NCI-H187 (cell line): Measurements from ENCODE around the gene CAMTA1.

Source experiments
- DNase-seq, 2 experiments: peaks; one replicate each; lab custom pipeline; 2025; lab: John Stamatoyannopoulos, UW

Gene CAMTA1

GRCh38 chr1:7284839-7285435 is 499.7 kb downstream of the CAMTA1 start:
- no peak for DNase-seq

GRCh38 chr1:7285856-7286454 is 500.7 kb downstream of the CAMTA1 start:
- no peak for DNase-seq

GRCh38 chr1:7287013-7287412 is 501.8 kb downstream of the CAMTA1 start:
- no peak for DNase-seq

GRCh38 chr1:7288992-7289391 is 503.7 kb downstream of the CAMTA1 start:
- DNase-seq = no peak

- no peak for DNase-seq
Measured at GRCh38 chr1:7289694-7290093, 504.4 kb downstream of the CAMTA1 start.

GRCh38 chr1:7290971-7291970 is 506.0 kb downstream of the CAMTA1 start:
- no peak for DNase-seq

GRCh38 chr1:7292036-7292681 is 506.9 kb downstream of the CAMTA1 start:
- DNase-seq = no peak

- DNase-seq = no peak
Measured at GRCh38 chr1:7292714-7293419, 507.6 kb downstream of the CAMTA1 start.

- no peak for DNase-seq
Measured at GRCh38 chr1:7293702-7294629, 508.7 kb downstream of the CAMTA1 start.

GRCh38 chr1:7294636-7295035 is 509.4 kb downstream of the CAMTA1 start:
- no peak for DNase-seq

GRCh38 chr1:7295946-7296345 is 510.7 kb downstream of the CAMTA1 start:
- DNase-seq = no peak

- DNase-seq = no peak
Measured at GRCh38 chr1:7296968-7297367, 511.7 kb downstream of the CAMTA1 start.

- DNase-seq = no peak
Measured at GRCh38 chr1:7298145-7298544, 512.9 kb downstream of the CAMTA1 start.

- no peak for DNase-seq
Measured at GRCh38 chr1:7298749-7299151, 513.5 kb downstream of the CAMTA1 start.

GRCh38 chr1:7299329-7299799 is 514.1 kb downstream of the CAMTA1 start:
- no peak for DNase-seq

GRCh38 chr1:7299994-7300393 is 514.7 kb downstream of the CAMTA1 start:
- no peak for DNase-seq

- DNase-seq = no peak
Measured at GRCh38 chr1:7300893-7301663, 515.8 kb downstream of the CAMTA1 start.

GRCh38 chr1:7301664-7301981 is 516.4 kb downstream of the CAMTA1 start:
- peak in 1 of 2 experiments; percentile 89 for DNase-seq

GRCh38 chr1:7302126-7302525 is 516.9 kb downstream of the CAMTA1 start:
- peak in 1 of 2 experiments; percentile 89 for DNase-seq

GRCh38 chr1:7302873-7303272 is 517.6 kb downstream of the CAMTA1 start:
- DNase-seq = no peak
